HG02973 (cell line): ENCODE data around the gene DAB2.

Experiments used
- ATAC-seq: cut with Tn5 transposase; IDR thresholded peaks from one replicate; pipeline ENCODE4 v1.9.1; 2021; ENCODE audit warnings: moderate library complexity; ENCODE audit not compliant: unreplicated experiment

The DAB2 gene

GRCh38 chr5:39390945-39391344, 33.8 kb downstream of the DAB2 start:
- ATAC-seq: no peak

- ATAC-seq: no peak
These were observed 37.5 kb downstream of the DAB2 start for GRCh38 chr5:39387293-39387692.

- ATAC-seq: no peak
These were observed 40.5 kb downstream of the DAB2 start for GRCh38 chr5:39384271-39384670.

DNA sequence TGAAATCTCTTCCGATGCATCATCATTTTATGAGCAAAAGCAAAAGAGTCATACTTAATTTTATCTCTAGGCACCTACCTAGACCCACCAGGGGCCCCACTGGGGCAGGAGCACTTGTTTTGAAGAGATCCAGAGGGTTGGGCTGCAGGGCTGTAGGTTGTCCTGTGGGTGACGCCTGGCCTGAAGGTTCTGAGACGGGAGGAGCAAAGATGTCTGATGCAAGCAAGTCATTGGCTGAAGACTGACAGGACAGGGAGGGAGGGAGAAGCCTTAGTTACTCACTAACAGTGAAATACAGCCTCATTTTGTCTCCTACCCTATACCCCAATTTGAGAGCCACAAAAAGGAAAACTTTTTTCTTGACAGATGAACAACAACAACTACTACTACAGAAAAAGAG, 43.4 kb downstream of the DAB2 start:
- no peak for ATAC-seq

- ATAC-seq: no peak
These were observed 45.1 kb downstream of the DAB2 start for GRCh38 chr5:39379693-39380092.

- no peak for ATAC-seq
These were observed 47.2 kb downstream of the DAB2 start for GRCh38 chr5:39377613-39378012.

DNA sequence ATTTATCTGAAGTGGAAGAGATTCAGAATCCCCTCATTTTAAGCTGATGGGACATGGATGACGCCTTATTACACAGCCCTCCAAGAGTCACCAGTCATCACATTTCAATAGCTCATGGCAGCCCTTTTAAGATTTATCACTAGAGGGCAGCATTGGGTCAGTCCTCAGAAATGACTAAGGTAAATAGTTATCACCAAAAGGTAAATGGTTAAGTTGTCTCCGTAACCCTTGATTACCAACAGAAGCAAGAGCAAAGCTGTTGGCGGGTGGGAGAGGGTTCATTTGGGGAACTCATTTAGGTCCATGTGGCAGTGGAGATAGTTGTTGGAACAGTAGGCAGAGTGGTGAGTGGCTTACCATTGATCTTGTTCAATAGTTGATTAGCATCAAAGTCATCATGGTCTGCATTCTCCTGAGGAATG, 48.5 kb downstream of the DAB2 start:
- peak; percentile 78 for ATAC-seq

DNA sequence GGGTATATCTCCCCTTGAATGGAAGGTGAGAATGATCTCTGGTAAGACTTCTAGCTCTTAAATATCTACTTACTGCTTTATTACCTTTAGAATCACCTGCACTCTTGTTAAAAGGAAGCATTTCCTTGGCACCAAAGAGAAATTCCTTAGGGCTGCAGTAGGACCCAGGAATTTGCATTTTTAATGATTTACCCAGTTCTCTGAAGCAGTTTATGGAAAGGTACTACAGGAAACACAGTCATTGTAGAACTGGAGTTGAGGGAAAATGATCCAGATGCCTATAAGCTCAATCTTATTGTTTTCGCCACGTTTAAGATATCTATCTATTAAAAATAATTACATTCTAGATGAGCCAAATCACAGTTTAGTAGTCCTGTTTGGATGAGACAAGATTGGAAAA, 51.0 kb downstream of the DAB2 start:
- ATAC-seq: no peak

- no peak for ATAC-seq
These were observed 53.5 kb downstream of the DAB2 start for GRCh38 chr5:39371367-39371635.

- no peak for ATAC-seq
These were observed 54.0 kb downstream of the DAB2 start for GRCh38 chr5:39370555-39371366.

DNA sequence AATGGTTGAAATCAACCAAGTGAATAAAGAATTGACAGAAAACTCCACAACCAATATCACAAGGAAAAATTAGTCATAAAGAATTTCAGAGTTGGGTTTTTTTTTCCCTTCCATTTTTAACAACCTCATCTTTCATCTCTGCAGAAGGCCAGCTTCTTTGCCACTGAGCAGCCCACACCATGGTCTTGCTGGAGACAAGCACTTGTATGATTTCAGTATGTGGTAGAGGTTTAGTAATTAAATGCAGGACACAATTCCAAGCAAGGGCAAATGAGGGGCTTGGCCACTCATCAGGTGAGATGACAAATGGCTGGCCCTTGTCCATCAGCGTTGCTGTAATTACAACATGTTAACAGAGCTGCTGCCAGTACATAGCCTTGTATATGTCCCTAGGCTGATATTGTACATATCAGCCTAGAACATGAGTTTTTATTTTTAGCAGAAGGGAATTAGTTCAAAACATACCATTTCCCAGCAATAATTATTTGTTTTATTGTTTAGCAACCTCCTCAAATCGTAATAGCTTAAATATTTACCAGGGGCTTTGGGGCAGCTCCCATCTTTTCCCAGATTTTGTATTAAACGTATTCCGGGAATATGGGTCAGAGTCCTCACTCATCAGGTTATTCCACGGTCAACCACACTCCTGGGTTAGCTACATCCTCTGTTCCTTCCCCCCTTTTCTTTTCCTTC, 55.5 kb downstream of the DAB2 start:
- ATAC-seq: no peak

DNA sequence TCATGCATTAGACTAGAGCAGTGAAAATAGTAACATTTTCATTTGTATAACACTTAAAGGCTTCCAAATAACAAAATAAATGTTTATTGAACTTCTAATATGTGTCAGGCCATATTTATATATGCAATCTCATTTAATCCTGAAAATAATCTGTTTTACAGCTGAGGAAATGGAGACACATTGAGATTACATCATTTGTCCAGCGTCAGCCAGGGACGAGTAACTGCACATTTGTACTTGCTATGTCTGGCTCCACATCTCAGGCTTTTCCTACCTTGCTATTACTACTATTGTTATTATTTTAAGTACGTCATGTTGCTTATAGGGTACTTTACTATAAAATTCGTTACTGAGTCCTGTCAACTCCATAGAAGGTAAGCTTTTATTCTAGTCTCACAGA, 56.7 kb downstream of the DAB2 start:
- no peak for ATAC-seq

- ATAC-seq: no peak
These were observed 57.1 kb downstream of the DAB2 start for GRCh38 chr5:39367711-39368110.

- no peak for ATAC-seq
These were observed 60.4 kb downstream of the DAB2 start, which contains the start of gene C9 for GRCh38 chr5:39364367-39364766. Gene C9, minus strand, starts transcription at chr5:39364495. Its CDS starts 31 bp downstream, at chr5:39364464.

DNA sequence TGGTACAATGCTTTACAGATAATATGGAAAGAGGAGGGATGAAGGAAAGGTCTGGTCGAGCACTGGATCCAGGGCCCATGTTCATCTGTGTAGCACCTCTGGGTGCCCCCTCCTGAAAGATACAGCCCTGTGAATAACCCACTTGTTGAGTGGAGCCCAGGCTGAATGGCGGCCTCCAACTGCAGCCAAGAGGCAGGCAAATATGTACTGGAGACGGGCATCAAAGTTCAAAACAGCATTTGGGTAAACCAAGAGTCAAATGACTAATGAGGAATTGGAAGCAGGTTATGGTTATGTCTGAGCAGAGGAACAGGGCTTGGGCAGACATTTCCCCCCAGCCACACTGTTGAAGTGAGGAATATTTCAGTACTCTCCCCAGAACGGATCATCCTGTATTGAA, 61.6 kb downstream of the DAB2 start:
- no peak for ATAC-seq

GRCh38 chr5:39362646-39363045, 62.1 kb downstream of the DAB2 start:
- ATAC-seq: no peak

DNA sequence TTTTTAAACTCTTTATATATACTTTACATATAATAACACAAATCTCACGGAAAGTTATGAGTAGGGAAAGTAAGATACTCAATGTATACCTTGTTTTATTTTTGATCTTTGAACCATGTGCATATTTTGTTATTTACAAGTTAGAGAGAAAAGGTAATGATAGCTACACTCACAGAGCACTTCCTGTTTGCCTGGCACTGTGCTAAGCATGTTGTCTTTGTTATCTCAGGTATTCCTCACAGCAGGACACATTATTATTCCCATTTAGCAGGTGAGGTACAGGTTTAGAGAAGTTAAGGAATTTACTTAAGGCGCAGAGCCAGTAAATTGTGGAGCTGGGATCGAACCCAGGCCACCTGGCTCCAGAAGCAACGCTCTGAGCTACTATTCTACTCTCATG, 63.5 kb downstream of the DAB2 start:
- ATAC-seq: no peak

GRCh38 chr5:39360471-39361111, 64.2 kb downstream of the DAB2 start:
- no peak for ATAC-seq

DNA sequence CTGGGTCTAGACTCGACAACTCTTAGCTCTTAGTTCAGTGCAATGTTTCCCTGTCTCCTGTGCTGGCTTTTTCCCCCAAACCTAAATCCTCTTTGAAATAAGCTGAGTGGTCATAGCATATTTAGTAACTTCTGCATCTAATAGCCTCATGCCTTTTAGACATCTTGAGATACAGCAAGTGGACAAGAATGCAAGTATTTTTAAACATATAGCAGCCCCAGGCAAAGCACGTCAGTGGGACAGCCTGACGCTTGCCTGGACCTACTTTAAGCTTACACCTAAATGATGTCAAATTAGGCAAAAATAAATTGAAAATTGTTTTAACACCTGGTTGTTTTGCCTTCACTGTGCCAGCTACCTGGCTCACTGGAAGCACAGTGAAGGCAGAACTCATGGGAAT, 68.5 kb downstream of the DAB2 start:
- ATAC-seq: no peak

- ATAC-seq: no peak
These were observed 69.5 kb downstream of the DAB2 start for GRCh38 chr5:39355324-39355723.

DNA sequence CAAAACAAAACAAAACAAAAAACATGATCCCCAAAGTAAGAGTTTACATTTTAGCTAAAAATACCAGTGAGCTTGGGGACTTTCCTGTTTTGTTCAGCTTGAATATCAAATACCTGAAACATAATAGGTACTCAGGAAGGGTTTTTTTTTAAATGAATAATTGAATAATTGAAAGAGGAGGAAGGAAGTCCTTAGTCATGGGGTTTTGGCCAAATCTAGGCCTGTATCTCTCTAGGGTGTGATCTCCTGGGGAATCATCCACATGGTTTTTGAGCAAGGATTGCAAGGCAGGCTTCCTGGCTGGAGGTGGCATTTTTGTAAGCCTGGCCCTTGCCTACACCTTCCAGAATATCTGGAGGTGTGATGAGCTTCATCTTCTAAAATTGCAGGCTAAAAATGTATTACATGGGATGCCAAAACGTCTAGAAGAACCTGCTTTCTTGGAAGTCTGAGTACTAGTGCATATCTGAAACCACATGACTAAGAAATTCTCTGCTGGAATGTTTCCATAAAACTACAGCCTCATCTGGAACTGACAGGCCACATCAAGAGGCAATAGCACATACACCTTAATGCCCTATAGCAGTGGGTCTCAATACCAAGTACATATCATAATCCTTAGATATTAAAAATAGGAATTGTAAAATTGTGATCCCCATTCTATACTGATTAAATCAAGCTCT, 70.9 kb downstream of the DAB2 start:
- no peak for ATAC-seq

DNA sequence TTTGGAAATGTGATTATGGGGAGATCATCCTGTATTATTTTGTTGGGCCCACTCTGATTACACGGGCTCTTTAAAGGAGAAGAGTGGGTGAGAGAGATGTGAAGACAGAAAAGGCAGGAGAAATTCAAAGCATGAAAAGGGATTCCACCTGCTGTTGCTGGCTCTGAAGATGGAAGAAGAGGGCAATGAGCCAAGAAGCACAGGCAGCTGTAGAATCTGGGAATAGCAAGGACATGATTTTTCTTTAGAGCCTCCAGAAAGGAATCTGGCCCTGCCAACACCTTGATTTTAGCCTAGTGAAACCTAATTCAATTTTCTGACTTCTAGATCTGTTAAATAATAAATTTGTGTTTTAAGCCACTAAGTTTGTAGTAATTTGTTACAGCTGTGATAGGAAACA, 71.8 kb downstream of the DAB2 start:
- ATAC-seq: no peak
